Kidney (tissue), 14 donors: ENCODE measurements around the gene LRIT1. TPM values are rescaled to one million over a fixed set of nuclear protein-coding genes. Genes with fewer than 3 reads are reported as not detected.

Experiments
- DNase-seq, 5 donors: peaks; one replicate each; pipeline ENCODE4 v3.0.0-alpha.2; 2013 to 2020
- FAIRE-seq: peaks from 2 replicates; lab custom pipeline; 2012; peaks lifted over from hg19 to GRCh38; lab: Jason Lieb, UNC
- H3K27ac ChIP-seq, 2 donors: one replicate each; pipeline ENCODE4 v1.7.0; 2013; ENCODE audit warnings: low read depth in 2 of 2, low read length in 2 of 2, inconsistent platforms in 1 of 2
- H3K27me3 ChIP-seq: one replicate; pipeline ENCODE4 v1.7.1; 2013; ENCODE audit warnings: low read length, inconsistent platforms; ENCODE audit not compliant: control insufficient read depth, insufficient read depth
- H3K36me3 ChIP-seq, 3 donors: one replicate each; pipeline versions ENCODE4 v1.7.0 to v1.7.1; 2013; ENCODE audit warnings: low read length in 3 of 3, control low read depth in 1 of 3, inconsistent platforms in 1 of 3; ENCODE audit not compliant: insufficient read depth in 3 of 3, control insufficient read depth in 2 of 3
- H3K4me1 ChIP-seq, 3 donors: one replicate each; pipeline versions ENCODE4 v1.7.0 to v1.7.1; 2013; ENCODE audit warnings: low read length in 3 of 3, inconsistent platforms in 1 of 3, low read depth in 1 of 3; ENCODE audit not compliant: control insufficient read depth in 2 of 3, insufficient read depth in 2 of 3
- H3K4me3 ChIP-seq, 3 donors: one replicate each; pipeline versions ENCODE4 v1.7.0 to v1.8.1; 2013; ENCODE audit warnings: low read length in 3 of 3, control low read depth in 1 of 3, inconsistent platforms in 1 of 3
- H3K9ac ChIP-seq, 3 donors: one replicate each; pipeline versions ENCODE4 v1.7.0 to v1.7.1; 2013; ENCODE audit warnings: low read length in 3 of 3, control low read depth in 1 of 3, inconsistent platforms in 1 of 3
- H3K9me3 ChIP-seq, 3 donors: one replicate each; pipeline versions ENCODE4 v1.7.0 to v1.7.1; 2013; ENCODE audit warnings: low read length in 3 of 3, control low read depth in 1 of 3, inconsistent platforms in 1 of 3; ENCODE audit not compliant: control insufficient read depth in 2 of 3, insufficient read depth in 1 of 3
- CTCF ChIP-seq: IDR thresholded peaks from 3 replicates; pipeline ENCODE4 v1.5.1; 2012; ENCODE audit warnings: mild to moderate bottlenecking, moderate library complexity, borderline replicate concordance; ENCODE audit not compliant: insufficient read depth; ENCODE audit errors: extremely low read depth
- intact Hi-C: fragments of 100-400 bp; cut with DNase I; formaldehyde crosslinking; loops from one replicate; pipeline ENCODE4 v1.11.1; 2022
- polyA plus RNA-seq: library from polyadenylated mRNA; stranded (reverse); fragments of 350-450 nt; fragmentation: Illumina TruSeq; extraction: RNeasy Lipid Tissue Mini Kit (QIAGEN cat#74804); gene quantifications from one replicate; pipeline ENCODE4 v1.2.3, GENCODE V29; 2014; ENCODE audit warnings: low read depth, low replicate concordance; ENCODE audit not compliant: insufficient read depth
- total RNA-seq: library from RNA; stranded (reverse); fragmentation: NEBNext Ultra II Directional; extraction: Animal tissue kit (Norgen Biotek cat#: 25700); gene quantifications from one replicate; pipeline ENCODE4 v1.2.1, GENCODE V29; 2021
- donor health status: control.
- donor health status: control.
- donor health status: control.
- donor health status: control.
- donor health status: control.
- donor health status: DM: yes; HTN: yes; CAD: no.
- donor health status: Normal renal cell carcinoma (clear cell type).

Gene LRIT1
- total and polyA plus RNA-seq, 2 donors from 2014 or later, result not detected

GRCh38 chr10:84235096-84235495, 6.2 kb downstream of the LRIT1 start:
- Histone ChIP-seq H3K4me1 (no peaks in the 10 kb centered on the region), H3K27ac (no peak overlapping the region), H3K27me3 (no peaks in the 10 kb centered on the region), H3K9ac (no peak overlapping the region), H3K9me3 (no peaks in the 10 kb centered on the region), H3K36me3 (no peaks in the 10 kb centered on the region), H3K4me3 (no peak overlapping the region)
- intact Hi-C loops, result no loop called here
- TF ChIP-seq CTCF, result no peak
- FAIRE-seq (no peak), DNase-seq (no peak)

GRCh38 chr10:84234479-84234878, 6.9 kb downstream of the LRIT1 start:
- H3K27me3 ChIP-seq, result no peaks in the 10 kb centered on the region
- FAIRE-seq, result no peak
- no peaks in the 10 kb centered on the region for H3K36me3 ChIP-seq
- H3K9ac ChIP-seq, result no peak overlapping the region
- no peaks in the 10 kb centered on the region for H3K9me3 ChIP-seq
- intact Hi-C loops, result no loop called here
- H3K27ac ChIP-seq, result no peak overlapping the region
- no peak for TF ChIP-seq CTCF
- H3K4me1 ChIP-seq, result no peaks in the 10 kb centered on the region
- H3K4me3 ChIP-seq, result no peak overlapping the region
- no peak for DNase-seq

- intact Hi-C loops, result no loop called here
- no peak for FAIRE-seq
- H3K27me3 ChIP-seq, result no peaks in the 10 kb centered on the region
- no peak overlapping the region for H3K27ac ChIP-seq
- DNase-seq, result no peak
- no peaks in the 10 kb centered on the region for H3K9me3 ChIP-seq
- no peaks in the 10 kb centered on the region for H3K36me3 ChIP-seq
- no peaks in the 10 kb centered on the region for H3K4me1 ChIP-seq
- no peak overlapping the region for H3K4me3 ChIP-seq
- no peak overlapping the region for H3K9ac ChIP-seq
- TF ChIP-seq CTCF, result no peak
These were observed 7.4 kb downstream of the LRIT1 start for GRCh38 chr10:84233940-84234339.

GRCh38 chr10:84232376-84232775, 9.0 kb downstream of the LRIT1 start:
- no peak overlapping the region for H3K27ac ChIP-seq
- H3K27me3 ChIP-seq, result no peaks in the 10 kb centered on the region
- DNase-seq (no peak), FAIRE-seq (no peak)
- no peak for TF ChIP-seq CTCF
- H3K9me3 ChIP-seq, result no peaks in the 10 kb centered on the region
- H3K36me3 ChIP-seq, result no peaks in the 10 kb centered on the region
- no peaks in the 10 kb centered on the region for H3K4me1 ChIP-seq
- no peak overlapping the region for H3K4me3 ChIP-seq
- H3K9ac ChIP-seq, result no peak overlapping the region
- intact Hi-C loops, result no loop called here
